GM18508 (cell line): Measurements from ENCODE around the gene TMEM200B.
"Not testable (repeated sequence)": the region's sequence is repeated elsewhere in the genome, so short reads cannot be mapped to it uniquely, and the experiment has no call there.

Source experiments
- ATAC-seq: cut with Tn5 transposase; IDR thresholded peaks from one replicate; pipeline ENCODE4 v1.9.1; 2021; ENCODE audit warnings: moderate number of reproducible peaks; ENCODE audit not compliant: insufficient read depth, unreplicated experiment

Gene TMEM200B

DNA sequence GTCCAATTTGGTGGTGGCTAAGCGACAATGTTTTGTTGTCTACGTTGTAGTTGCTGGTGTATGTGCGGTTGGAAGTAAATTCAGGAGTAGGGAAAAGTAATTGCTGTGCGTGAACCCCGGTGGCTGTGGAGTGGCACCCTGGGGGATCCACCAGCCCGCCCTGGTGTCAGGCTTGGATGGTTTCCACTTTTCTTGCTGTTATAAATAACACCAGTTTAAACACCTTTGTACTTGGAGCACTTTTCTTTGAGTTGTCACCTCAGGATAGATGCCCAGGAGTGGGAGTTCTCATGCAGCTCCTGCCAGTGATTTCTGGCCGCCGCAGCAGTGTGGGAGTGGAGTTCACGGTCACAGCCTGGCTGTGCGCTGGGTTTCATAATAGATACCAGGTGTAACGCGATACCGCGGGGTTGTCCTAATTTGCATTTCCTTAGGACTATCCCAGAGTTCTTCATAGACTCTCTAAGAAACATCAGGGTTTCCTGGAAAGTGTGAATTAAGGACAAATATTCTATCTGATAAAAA lies 12.8 kb upstream of the TMEM200B start:
- ATAC-seq = no peak

DNA sequence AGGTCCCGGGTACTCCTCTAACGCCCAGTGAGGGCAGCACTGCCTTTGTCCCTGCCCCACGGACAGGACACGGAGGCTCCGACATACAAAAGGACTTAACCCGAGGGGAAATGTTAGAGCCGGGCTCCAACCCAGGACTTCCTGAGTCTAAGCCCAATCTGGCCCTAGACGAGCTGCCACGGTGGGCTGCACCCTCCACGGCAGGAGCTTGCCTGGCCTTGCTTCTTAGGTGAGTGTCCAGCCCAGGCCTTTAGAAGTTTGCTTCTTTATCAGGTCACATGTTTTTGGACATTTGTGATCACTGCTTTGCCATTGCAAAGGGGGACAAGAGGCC lies 11.0 kb upstream of the TMEM200B start:
- no peak for ATAC-seq

DNA sequence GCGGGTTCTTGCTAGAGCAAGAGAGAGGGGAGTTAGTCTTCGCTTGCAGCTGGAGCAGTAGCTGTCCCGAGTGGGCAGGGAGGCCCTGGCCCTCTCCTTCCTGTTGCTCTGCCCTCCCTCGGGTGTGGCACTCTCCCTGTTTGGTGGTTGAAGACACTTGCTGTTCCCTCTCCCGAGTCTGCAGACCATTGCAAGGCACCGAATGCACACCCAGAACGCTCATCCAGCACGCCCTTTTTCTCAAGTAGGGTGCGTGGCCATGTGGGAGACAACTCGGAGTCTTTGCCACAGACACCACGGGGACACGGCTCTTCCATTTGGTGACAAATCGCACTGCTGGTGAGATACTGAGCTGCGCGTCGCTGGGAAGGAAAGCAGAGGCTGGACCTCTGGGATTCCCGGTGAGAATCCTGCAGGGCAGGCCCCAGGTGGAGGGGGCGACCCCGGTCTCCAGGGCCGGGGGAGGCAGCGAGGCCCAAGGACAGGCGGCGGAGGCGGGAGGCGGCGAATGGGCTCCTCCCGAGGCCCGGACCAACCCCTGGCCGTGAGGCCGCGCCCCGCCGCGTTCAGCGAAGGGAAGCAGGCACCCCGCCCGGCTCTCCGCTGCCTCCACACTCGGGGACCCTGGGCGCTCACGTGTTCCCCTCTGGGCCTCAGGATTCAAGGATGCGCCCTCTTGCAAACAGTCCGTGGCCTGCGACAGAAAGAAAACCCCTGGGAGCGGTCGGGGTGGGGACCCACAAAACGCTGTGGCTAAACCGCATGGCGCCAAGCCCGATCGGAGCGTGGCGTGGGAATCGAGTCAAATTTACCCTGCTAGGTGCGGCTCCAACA lies 10.4 kb upstream of the TMEM200B start:
- ATAC-seq = no peak

DNA sequence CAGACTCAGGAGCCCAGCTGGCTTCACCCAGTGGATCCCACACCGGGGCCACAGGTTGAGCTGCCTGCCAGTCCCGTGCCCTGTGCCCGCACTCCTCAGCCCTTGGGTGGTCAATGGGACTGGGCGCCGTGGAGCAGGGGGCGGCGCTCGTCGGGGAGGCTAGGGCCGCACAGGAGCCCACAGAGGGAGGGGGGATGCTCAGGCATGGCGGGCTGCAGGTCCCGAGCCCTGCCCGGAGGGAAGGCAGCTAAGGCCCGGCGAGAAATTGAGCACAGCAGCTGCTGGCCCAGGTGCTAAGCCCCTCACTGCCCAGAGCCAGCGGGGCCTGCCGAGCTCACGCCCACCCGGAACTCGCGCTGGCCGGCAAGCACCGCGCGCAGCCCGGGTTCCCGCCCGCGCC lies 7.4 kb upstream of the TMEM200B start:
- not testable (repeated sequence) for ATAC-seq

DNA sequence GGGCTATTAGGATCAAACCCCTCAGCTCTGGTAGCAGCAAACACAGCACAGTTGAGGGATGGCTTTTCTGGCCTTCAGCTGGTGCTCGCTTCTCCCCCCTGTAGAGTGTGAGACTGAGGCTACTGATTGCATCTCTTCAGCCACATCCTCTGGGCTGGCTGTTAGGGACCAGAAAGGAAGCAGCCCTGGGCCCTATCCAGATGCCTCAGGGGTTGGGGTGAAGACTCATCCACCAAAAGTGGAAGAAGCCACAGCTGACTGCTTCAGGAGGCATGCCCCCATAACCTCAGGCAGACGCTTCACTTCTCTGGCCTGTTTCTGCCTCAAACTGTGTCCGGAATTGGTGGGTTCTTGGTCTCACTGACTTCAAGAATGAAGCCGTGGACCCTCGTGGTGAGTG lies 6.2 kb upstream of the TMEM200B start:
- no peak for ATAC-seq

DNA sequence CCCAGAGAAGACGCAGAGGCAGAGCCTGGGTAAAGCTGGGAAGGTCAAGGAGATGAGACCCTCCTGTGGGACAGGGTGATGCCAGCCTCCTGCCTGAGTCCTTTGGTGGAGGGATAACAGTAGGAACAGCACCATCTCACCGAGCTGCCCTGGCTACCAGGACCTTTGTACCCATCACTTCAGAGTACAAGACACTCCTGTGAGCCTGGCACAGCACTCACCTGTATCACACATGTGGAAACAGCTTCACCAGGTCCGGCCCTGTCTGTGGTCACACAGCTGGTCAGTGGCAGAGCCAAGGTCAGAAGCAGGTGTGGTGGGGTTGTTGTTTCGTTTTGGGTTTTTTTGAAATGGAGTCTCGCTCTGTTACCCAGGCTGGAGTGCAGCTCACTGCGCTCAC lies 5.0 kb upstream of the TMEM200B start:
- ATAC-seq = no peak

DNA sequence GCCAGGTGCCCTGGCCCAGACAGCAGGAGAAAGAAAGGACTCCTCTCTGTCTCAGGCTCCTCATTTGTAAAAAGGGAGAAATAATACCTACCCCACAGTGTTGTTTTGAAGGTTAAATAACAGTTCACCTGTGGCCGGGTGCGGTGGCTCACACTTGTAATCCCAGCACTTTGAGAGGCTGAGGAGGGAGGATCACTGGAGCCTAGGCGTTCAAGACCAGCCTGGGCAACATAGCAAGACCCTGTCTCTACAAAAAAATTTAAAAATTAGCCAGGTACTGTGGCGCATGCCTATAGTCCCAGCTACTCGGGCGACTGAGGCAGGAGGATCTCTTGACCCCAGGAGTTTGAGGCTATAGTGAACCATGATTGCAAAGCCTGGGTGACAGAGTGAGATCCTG lies 2.5 kb upstream of the TMEM200B start:
- ATAC-seq = no peak

DNA sequence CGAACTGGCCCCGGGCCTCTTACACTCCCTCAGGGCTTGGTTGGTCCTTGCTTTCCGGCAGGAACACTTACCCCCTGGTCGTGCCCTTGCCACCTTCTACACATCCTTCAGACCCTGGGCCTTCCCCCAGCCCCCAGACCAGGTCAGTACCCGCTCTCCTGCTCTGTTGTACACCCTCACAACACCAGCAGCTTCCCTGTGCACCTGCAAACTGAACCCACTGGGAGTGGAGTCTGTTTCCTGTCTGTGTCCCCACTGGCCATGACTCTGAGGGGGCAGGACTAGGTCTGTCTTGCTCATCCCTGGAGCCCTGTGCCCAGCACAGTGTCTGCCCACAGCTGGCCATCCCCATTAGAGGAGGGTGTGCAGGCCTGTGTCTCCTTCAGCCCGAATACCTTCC lies 2.1 kb upstream of the TMEM200B start:
- no peak for ATAC-seq

DNA sequence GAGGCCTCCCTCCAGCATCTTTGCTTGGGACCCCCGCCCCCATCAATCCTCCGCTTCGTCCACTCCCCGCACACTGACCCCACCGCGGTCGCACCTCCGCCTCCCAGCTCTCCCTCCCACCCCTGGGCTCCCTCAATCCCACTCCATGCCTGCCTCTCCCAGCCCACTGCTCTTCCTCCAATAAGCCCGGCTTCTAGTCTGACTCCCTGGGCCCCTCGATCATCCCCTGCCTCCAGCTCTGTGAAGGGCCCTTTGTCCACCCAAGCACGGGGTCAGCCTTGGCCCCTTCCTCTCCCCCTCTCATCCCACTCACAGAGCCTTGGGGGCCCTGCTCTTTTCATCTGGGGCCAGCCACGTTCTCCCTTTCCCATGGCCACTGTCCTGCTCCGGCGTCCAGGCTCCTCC lies 1.5 kb upstream of the TMEM200B start:
- no peak for ATAC-seq

DNA sequence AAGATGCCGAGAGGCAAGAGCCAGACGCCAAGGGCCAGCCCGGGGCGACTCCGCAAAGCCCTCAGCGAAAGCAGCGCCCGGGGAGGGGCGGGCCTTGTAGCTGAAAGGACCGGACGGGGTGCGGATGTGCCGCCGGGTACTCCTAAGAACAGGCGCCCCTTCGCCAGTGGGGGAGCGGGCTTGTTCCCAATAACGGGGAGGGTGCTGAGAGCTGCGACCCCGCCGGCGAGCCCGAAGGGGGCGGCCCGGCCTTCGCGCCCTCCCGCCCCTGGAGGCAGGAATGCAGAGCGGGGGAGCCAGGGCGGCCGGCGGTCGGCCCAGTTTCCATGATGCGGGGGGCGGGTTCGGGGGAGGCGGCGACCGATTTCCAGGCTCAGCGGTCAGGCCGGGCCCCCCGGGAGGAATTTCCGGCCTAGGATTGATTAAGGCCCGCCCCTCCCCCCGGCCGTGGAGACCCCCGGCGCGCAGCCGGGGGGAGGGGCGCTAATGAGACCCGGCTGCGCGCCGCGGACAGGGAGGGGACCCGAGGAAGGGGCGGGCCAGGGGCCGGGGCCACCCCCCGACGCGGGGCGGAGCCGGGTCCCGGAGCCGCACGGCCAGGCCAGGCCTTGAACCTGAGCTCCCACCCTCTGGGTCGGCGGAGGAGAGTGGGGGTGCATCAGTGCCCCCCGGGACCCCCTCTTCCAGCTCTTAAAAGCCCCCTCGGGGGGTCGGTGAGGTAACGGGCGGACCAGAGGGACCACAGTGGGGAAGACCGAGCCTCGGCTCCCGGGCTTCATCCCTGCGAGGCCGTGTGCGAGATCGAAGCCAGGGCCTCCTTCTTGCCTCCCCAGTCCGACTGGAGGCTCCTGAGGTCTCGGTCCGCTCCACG lies 898 bp upstream of the TMEM200B start:
- ATAC-seq = no peak

DNA sequence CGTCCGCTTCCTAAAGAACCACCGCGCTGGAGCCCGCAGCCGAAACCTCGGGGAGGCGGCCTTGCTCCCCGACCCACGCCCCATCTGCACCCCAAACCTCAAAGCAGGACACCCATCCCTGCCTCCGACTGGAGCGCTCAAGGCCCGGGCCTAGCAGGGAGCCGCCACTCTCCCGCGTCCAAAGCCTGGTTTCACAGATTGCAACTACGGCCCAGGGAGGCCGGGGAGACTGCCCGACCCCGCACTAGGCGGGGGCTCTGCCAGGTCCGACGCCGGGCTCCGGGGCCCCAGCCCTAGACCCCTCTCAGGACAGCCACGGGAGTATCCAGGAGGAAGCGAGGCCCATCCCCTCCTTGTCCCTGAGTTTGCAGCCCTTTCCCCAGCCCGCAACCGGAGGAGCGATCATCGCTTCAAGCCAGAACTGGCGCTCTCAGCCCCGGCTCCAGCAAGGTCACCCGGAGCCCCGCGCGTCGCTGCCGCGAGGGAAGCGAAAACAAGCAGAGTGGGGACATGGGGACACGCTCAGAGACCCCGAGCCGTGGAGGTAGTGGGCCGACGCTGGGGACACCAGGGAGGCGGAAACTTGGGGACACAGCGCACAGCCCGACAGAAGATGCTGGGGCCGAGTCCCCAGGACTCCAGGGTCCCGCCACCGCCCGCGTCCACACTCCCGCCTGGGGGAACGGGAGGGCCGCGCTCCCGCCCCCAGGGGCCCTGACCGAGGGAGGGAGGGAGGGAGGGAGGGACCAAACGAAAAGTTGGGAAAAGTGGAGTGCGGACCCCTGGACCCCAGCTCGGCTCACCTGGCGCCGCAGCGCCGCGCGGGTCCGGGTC lies 433 bp downstream of the TMEM200B start:
- no peak for ATAC-seq

DNA sequence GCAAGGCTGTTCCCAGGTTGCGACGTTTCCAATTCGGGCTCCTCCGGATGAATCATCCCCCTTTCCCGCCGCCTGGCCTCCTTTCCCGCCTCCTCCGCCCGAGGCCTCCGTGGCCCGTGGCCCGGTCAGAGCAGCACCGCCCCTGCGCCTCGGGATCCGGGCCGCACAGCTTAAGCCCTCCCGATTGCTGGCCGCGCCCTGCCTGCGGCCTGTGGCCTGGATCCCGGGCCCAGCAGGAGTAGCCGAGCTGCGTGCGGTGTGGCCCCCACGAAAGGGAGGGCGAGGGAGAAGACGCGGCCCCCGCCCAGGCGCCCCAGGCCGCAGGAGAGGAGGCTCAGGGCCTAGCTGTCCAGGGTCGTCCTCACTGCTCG lies 1.0 kb downstream of the TMEM200B start:
- no peak for ATAC-seq

DNA sequence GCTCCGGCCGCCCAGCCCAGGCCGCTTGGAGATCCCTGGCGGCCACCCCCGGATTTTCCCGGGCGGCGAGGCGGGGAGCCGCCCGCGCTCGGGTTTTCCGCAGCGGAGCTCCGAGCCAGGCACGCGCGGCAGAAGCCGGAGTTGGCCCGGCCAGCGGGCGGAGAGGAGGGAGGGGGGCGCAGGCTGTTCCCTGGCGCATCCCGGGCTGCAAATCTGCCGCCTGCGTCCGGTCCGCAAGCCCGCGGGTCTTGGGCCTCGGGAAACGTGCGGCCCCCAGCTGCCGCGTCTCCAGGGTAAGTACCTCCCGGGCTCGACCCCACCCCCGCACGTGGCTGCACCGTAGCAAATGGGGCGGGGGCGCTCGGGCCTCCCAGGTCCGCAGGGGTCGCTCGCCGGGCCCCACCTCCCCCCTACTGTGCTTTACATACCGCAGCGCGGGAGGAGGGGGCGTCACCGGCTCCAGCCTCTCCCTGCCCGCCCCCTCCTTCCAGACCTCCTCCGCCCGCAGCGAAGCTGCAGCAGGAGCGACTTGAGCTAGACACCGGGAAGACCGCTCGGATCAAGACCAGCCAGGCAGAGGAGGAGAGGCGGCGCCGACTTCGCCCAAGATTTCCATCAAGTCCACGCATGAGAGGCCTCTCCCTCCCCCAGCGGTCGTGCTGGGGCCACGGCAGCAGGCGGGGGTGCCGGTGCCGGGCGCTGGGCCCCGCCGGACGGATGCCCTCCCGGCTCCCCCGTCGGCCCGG lies 1.6 kb downstream of the TMEM200B start:
- no peak for ATAC-seq

DNA sequence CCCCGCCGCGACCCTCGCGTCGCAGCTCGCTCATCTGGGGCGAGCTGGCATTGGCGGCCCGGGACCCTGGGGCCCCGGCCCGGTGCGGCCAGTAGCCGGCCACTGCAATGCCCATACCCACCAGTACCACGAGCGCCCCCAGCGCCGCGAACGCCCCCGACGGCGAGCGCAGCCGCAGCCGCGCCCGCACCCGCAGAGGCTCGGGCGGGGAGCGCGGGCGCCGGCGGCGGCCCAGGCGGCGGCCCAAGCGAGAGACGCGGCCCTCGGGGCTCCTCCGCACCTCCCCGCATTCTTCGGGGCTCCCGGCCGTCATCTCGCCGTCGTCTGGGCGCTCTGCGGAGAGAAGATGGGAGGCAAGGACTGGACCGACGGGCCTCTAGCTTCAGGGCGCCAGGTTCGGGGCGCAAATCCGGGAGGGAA lies 2.2 kb downstream of the TMEM200B start:
- no peak for ATAC-seq

DNA sequence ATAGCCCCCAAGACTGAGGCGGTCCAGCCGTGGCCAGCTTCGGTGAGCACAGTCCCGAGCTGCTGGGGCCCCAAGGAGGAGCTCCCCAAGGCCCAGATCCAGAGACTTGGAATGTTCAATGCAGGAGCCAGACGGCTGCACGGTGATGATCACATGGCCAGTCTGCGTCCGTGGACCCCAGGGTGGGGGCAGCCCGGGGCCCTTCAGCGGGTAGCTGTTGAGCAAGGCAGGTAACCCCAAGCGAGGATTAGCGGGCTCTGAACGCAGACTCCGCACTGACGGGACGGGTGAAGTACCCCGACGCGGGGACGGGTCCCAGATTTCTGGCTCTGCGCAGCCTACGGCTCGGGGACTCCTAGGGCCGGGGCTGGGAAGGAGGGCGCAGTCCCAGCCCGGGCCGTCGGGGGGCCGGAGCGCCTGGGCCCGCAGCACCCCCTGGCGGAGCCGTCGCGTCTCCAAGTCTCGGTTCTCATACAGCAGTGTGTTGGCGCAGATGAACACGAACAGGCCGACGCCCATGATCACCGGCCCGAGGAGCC lies 2.7 kb downstream of the TMEM200B start:
- no peak for ATAC-seq

DNA sequence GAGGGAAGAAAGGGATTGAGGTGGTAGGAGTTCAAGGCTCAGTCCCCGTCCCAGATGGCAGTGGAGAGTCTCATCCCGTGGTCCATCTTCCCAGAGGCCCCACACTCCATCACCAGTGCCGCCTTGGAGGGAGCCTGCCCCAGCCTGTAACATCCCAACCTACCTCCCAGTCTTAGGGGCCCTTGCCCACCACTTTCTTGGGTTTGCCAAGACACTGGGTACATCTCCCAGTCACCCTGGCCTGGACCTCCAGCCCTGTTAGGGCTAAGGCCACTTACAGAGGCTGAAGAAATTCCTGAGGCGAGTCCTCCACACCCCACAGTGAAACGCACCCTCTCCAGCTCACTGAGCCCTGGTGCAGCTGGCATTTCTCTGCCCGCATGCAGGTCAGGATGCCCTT lies 3.3 kb downstream of the TMEM200B start:
- ATAC-seq = no peak

DNA sequence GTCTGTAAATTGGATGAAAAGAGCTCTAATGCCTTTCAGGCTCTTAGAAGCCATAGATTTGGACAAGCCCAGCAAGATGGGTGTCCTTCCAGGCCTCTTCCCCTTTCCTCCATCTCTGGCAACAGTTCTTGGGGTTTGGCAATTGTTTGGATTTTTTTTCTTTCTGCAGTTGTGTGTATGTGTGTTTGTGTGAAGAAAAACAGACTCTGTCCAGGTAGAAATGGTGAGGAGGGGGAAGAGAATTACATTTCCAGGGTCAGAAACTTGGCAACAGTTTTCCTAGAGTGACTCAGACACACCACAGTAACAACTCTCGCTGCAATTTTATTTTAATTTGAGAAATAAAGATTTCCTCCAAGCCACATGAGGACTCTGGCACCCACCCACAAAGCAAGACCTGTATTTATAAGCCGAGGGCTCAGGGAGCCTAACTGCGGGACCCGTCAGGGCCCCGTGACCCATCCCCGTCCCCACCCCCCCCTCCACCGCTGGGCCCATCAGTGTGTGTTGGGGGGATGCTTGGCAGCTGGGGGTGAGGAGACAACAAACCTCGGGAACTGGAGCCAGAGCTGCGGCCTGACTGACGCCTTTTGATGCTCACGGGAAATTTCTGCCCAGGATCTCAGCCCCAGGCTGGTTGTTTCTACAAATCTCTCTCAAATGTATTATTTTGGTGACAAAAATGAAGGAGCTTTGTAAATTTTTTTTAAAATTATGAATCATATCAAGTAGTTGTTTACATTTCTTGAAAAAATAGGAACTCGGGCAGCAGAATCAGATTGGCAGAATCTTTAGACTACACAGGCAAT lies 4.4 kb downstream of the TMEM200B start:
- no peak for ATAC-seq

DNA sequence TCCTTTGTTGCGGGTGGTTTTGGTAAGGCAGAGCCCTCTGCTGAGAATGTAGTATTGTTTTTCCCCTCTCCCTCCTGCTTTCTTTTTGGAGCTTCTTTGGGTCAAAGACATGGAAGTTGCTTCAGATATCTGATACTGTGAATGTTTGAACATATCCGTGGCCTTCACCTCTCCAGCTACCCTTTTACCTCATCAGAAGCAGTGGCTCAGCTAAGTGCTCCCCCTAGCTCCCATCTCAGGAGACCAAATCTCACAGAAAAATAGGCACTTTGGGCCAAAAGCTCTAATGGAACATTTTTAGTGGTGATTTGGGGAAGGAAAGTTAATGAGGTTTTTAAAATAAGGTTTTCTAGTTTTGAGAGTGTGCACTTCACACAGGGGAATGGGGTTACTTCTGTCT lies 6.3 kb downstream of the TMEM200B start:
- no peak for ATAC-seq

DNA sequence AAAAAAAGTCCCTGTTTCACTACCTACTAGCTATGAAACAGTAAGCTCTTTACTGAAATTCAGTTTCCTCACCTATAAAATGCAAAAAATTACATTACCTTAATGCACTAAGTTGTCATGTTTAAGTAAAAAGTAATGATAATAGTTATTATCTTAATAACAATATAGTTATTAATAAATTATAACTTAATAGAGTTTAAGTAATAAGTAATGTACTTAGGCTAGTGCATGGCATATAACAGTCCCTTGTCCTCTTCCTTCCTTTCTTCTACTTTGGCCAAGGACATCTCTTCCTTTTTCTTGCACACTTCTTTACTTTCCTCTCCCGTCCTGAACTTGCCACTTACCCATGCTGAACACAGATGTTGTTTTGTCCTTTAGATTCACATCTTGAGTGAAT lies 9.0 kb downstream of the TMEM200B start:
- no peak for ATAC-seq
